HG03575 (cell line): ENCODE data around the gene ANXA2.

Experiments used
- ATAC-seq: cut with Tn5 transposase; IDR thresholded peaks from one replicate; pipeline ENCODE4 v1.9.1; 2021; ENCODE audit not compliant: unreplicated experiment, insufficient number of reproducible peaks, low FRiP score; ENCODE audit errors: extremely low read depth

ANXA2 gene

DNA sequence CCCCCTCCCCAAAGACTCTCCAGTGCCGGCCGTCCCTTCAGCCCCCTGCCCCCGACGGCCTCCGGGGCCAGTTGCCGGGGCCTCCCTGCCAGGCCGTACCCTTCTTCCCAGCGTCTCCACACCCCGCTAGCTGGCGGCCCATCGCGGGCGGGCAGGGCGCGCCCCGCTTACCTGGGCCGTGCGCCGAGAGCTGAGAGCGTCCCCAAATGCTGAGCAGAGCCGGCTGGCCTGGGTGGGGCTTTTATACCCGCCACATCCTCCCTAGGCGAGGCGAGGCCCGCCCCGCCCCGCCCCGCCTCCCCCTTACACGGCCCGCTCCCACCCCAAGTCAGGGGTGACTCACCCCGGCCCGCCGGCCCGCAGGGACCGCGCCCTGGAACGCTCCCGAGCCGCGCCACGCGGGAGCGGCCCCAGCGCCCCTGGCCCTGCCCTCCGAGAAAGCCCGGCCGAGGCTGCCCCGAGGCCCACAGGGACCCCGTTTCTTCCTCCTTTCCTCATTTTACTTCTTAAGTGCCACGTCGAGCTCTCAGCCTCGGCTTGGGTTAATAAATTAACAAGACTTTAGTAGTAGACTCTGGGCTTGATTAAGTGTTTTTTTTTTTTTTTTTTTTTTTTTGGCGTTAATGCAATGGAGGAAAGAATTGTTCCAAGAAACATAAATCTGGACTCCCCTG, at the start of gene ANXA2:
ANXA2 (minus strand) TSS at position 215 of the 674 bp plus-strand sequence. CDS start 11,911 bp downstream, outside the sequence.
- ATAC-seq: no peak

- ATAC-seq: no peak
Observed at GRCh38 chr15:60444289-60444912, 46.6 kb upstream of the ANXA2 start.

- no peak for ATAC-seq
Observed at GRCh38 chr15:60442763-60443162, 45.0 kb upstream of the ANXA2 start.

GRCh38 chr15:60442031-60442650, 44.4 kb upstream of the ANXA2 start:
- ATAC-seq: no peak

DNA sequence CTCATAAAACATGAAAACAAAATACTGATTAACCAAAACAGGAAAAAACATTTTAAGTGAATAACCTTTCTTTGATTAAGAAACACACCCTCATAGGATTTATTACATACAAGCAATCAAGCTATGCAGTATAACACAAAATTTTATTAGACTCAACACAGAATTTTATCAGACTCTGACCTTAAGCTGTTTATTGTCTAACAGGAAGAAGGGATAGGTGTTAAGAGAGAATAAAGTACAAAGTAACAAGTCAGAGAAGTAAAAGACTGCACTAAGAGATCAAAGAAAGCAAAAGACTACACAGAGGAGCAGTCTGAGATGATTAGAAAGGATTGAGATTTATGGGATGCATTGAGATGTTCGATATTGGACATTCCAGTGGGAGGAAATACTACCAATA, 43.5 kb upstream of the ANXA2 start:
- ATAC-seq: no peak

DNA sequence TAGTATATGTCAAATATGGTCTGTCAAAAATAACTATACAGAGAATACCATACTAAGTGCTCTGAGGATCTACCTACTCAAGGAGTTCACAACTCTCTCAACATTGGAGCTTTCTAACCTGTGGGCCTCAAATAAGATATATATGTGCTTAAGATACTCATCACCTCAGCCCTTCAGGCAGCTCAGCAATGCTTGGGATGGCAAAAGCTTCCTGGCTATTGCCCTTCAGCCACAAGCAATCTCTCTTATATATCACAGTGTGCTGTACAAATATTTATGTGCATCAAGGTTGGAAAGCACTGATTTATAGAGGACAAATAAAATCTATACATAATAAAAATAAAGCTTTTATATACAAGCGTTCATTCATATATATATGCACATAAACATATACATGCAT, 40.9 kb upstream of the ANXA2 start:
- no peak for ATAC-seq

GRCh38 chr15:60428935-60429334, 31.1 kb upstream of the ANXA2 start:
- no peak for ATAC-seq

GRCh38 chr15:60426870-60427508, 29.2 kb upstream of the ANXA2 start:
- ATAC-seq: no peak

DNA sequence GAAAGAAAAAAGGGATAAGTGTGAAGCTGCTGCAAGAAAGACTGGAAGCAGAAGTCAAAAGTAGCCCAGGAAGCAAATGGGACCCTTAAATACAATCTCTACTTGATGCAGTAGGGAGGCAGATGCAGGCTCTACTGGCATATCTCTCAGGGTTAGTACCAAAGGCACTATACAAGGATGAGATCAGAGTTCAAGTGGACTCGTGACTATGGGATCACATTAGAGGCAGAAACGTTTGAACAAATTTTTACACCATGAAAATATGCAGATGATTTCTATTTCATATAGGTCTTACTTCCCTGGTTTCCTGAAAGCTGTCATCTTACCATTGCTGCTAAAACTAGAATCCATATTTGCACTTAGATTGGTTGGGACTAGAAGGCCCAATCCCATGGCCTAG, 27.7 kb upstream of the ANXA2 start:
- ATAC-seq: no peak

DNA sequence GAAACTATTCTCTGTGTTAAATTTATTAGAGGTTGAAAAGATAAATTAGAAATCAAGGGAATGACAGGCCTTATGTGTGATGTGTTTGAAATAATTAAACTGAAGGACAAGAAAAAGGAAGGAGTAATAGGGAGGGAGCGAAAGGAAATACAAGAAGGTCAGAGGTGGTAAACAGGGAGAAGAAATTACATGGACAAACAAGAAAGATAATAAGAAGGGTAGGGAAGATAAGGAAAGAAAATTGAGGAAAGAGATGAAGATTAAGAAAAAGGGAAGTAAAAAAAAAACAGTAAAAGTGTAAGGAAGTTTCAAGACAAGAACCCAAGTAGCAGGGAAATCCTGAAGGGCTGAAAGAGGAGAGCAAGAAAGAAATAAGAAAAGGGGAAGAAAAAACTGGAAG, 26.2 kb upstream of the ANXA2 start:
- no peak for ATAC-seq

GRCh38 chr15:60423537-60423936, 25.8 kb upstream of the ANXA2 start:
- ATAC-seq: no peak

- ATAC-seq: no peak
Observed at GRCh38 chr15:60421544-60421943, 23.8 kb upstream of the ANXA2 start.

GRCh38 chr15:60420203-60420716, 22.5 kb upstream of the ANXA2 start:
- ATAC-seq: no peak

GRCh38 chr15:60419753-60420152, 22.0 kb upstream of the ANXA2 start:
- no peak for ATAC-seq

DNA sequence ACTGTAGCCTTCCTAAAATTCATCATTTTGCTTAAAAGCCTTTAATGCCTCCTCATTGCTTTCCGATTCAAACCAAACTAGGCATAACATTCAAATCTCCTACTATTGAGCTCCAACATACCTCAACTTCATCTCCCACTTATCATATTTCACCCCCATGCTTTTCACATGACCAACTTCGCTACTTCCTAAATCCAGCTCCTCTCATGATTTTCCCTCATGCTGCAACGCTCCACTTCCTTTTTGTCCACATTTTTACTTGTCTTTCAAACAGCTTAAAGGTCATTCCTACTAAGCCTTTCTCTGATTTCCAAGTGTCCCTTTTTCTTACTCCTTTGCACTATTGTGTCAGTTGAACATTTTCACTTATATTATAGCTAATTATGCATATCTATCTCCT, 20.3 kb upstream of the ANXA2 start:
- no peak for ATAC-seq

DNA sequence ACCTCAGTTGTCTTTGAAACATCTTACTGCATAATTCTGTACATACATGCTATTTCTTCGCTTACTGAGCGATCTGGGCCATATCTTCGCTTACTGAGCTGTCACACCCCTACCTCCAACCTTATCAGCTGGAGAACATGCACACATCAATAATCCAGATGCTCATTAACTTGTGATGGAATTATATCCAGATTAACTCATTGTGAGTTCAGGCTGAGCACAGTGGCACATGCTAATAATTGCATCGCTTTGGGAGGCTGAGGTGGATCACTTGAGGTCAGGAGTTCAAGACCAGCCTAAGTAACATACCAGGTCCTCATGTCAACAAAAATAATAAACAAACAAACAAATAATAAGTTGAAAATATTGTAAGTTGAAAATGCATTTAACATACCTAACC, 19.3 kb upstream of the ANXA2 start:
- ATAC-seq: no peak

DNA sequence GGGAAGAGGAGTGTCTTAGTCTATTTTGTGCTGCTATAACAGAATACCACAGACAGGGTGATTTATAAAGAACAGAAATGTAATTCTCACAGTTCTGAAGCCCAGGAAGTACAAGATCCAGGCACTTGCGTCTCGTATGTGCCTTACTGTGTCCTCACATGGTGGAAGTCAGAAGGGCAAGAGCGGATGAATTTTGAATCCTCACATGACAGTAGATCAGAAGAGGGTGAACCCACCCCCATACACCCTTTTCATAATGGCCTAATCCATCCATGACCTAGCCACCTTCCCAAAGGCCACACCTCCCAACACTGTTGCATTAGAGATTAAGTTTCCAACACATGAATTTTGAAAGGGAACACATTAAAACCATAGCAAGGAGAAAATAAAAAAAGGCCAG, 18.7 kb upstream of the ANXA2 start:
- no peak for ATAC-seq

GRCh38 chr15:60414016-60414682, 16.4 kb upstream of the ANXA2 start:
- ATAC-seq: no peak

GRCh38 chr15:60413231-60413824, 15.5 kb upstream of the ANXA2 start:
- ATAC-seq: no peak
